Hematopoietic multipotent progenitor cell treated with erythropoietin and hydrocortisone succinate and interleukin-3 and kit ligand, for 15 days (in vitro differentiated cells): ENCODE results near the gene NT5DC3.
"Not testable (repeated sequence)": the region's sequence is repeated elsewhere in the genome, so short reads cannot be mapped to it uniquely, and the experiment has no call there.

Source experiments
- DNase-seq: peaks from one replicate; pipeline ENCODE4 v3.0.0-alpha.2; 2015; ENCODE audit warnings: low spot score

NT5DC3 gene

GRCh38 chr12:103855896-103856657 lies 15.0 kb upstream of the NT5DC3 start:
- no peak for DNase-seq

- no peak for DNase-seq
These were observed 14.1 kb upstream of the NT5DC3 start for GRCh38 chr12:103855036-103855712.

DNA sequence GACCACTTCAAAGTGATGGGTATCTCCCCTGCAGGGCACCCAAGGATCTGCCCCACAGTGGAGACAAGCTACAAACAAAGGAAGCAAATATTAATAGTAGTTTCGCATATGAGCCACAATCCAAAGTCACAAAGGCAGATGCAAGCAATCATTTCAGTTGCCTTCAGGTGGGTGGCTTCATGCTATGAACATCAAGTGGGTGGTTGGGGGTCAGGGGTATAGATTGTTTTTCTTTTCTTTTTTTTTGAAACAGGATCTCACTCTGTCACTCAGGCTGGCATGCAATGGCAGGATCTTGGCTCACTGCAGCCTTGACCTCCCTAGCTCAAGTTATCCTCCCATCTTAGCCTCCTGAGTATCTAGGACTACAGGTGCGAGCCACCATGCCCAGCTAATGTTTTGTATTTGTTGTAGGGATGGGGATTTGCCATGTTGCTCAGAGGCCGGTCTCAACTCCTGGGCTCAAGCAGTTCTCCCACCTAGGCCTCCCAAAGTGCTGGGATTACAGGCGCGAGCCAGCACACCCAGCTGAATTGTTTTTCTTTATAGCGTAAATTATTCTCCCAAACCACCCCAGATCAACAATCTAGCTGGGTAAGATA lies 13.4 kb upstream of the NT5DC3 start:
- no peak for DNase-seq

DNA sequence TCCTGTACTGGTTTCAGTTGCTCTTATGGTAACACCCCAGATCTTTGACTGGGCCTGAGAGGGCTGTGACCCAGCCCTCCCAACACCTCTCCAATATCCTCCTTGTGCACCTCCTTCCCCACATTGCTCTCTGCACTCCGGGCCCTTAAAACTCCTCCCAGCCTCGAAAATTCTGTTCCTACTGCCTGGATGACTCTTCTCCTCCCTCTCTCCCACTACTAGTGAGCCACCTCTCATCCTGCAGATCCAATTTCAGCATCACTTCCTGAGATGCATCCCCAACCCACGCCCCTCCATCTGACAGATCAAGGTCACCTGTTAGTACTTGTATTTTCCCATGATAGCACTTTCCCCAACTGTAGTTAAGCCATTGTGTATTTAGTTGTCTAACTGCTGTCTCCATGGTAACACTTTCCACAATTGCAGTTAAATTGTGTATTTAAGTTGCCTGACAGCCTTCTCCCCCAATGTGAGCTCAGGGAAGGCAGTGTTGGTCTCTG lies 11.5 kb upstream of the NT5DC3 start:
- DNase-seq, result no peak

DNA sequence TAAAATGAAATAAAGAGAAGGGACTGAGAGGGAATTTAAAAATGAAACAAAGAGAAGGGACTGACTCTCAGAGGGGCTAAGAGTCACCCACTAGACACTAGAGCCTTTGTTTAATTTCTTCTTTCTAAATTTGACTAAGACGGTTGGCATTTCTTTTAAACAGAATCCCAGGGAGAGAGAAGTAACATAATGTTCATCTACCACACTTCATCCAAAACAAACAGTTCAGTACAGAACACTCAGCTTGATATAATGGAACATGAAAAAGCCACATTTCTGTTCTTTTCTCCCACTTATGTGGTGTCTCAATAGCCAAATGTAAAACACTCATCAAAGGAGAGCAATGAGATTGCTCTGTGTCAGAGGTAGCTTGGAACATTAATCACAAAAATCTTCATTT lies 10.1 kb upstream of the NT5DC3 start:
- no peak for DNase-seq

DNA sequence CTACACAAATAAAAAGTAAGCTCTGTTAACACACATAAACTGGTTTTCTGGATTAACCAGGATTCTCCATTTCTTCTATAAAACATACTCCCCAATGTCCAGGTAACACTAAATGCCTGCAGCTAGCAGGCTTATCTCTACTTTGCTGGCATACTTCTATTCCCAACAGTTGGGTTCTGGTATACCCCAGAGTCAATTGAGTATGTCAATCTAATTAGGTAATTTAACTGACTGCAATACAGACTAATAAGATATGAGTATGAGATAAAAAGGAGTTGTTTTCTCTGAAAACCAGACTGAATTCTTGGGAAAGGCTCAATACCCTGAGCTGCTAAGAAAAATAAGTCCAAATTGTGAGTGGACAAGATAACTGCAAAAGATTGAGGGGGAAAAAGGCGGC lies 9.4 kb upstream of the NT5DC3 start:
- DNase-seq, result no peak

DNA sequence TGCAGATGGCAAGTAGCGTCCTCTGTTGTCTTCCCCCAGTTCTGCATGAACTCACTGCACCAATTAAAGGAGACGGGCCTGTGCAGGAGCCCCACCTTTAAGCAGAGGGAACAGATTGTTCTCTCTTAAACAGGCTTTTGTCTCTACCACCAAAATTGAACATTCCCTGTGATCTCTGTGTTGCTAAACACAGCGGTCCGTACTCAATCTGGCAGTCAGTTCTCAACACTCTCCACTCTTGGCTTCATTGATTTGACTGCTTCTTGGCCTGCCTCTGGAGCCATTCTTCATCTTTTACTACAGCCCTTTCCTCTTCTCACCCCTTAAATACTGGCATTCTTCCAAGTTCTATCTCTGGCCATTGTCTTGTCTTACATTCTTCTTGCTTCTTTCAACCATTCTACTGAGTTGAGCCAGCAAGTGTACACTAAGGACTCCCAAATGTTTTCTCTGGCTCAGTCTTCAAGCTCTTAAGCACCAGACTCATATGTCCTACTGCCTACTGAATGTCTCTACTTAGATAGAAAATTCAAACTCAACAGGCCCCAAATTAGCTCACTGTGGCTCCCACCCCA lies 8.0 kb upstream of the NT5DC3 start:
- no peak for DNase-seq

- no peak for DNase-seq
These were observed 7.1 kb upstream of the NT5DC3 start for GRCh38 chr12:103848143-103848542.

DNA sequence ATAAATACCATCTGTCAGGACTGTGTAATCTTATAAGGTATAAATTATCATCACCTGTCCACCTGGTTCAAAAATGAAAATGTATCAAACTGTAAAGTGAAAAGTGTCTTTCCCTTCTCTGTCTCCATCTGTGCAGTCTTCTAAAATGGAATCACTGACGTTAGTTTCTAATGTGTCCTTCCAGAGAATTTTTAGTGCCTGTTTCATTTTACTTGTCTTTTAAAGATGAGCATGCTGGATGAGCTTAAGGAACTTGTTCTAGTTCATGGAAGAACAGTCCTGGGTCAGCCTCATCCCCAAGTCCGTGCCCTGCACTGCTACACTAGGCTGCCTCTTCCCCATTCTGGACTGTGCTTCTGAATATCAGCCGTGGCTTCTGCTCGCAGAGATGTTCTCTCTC lies 5.4 kb upstream of the NT5DC3 start:
- no peak for DNase-seq

DNA sequence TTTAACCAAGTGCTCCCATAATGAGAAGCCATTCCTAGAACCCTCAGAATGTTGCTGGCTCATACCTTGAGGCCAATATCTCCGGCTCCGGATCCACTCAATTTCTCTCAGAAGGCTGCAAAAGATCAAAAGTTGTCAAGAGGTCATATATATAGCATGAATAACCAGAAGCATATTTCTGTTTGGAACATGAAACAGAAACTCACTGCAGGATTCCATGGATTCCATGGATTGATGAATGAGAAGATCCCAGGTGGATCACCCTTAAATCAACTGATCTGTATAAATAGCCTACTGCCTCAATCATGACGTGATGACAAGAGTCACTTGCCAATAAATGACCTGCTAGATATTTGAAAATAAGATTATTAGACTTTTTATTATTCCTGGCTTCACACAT lies 3.3 kb upstream of the NT5DC3 start:
- no peak for DNase-seq

GRCh38 chr12:103841690-103842584 lies 903 bp upstream of the NT5DC3 start:
- DNase-seq, result no peak

DNA sequence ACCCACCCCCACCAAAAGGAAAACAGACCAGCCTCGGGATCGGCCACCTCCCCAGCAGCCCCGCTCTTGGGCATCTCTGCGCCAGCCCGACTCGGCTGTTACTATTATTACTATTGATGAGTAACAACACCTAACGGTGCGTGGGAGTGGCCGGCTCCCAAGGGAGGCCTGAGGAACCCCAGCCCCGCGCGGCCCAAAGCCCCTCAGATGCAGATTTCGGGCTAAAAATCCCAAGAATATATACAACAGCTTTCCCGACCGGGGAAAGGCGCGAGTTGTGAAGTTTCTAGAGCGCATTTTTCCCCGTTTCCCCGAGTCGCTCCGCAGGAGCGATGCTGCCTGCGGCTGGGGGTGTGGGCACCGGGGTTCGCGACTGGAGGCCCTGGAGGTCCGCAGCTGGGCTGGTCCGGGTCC lies 565 bp downstream of the NT5DC3 start:
- DNase-seq, result no peak

GRCh38 chr12:103839609-103840461 lies 1.2 kb downstream of the NT5DC3 start:
- no peak for DNase-seq

GRCh38 chr12:103839103-103839502 lies 1.9 kb downstream of the NT5DC3 start:
- no peak for DNase-seq

GRCh38 chr12:103838254-103838914 lies 2.6 kb downstream of the NT5DC3 start:
- no peak for DNase-seq

DNA sequence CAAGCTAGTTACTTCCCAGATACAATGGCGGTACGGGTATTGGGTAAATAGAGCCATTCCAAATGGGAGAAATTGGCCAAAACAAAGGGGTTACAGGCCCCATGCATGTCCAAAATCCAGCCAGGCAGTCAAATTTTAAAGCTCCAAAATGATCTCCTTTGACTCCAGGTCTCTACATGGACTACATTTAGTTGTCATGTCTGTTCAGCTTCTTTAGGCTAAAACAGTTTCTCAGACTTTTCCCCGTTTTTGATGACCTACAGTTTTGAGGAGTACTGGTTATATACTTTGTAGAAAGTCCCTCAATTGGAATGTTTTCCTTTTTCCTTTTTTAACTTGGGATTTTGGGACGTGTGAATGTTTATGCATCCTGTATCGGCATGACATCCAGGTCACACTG lies 4.7 kb downstream of the NT5DC3 start:
- DNase-seq, result no peak

DNA sequence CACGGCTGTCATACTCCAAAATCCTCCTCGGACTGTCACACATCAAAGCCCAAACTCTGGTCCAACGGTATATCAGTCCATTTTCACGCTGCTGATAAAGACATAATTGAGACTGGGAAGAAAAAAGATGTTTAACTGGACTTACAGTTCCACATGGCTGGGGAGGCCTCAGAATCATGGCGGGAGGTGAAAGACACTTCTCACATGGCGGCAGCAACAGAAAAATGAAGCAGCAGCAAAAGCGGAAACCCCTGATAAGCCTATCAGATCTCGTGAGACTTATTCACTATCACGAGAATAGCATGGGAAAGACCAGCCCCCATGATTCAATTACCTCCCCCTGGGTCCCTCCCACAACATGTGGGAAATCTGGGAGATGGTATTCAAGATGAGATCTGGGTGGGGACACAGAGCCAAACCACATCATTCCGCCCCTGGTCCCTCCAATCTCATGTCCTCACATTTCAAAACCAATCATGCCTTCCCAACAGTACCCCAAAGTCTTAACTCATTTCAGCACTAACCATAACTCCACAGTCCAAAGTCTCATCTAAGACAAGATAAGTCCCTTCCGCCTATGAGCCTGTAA lies 5.2 kb downstream of the NT5DC3 start:
- not testable (repeated sequence) for DNase-seq

DNA sequence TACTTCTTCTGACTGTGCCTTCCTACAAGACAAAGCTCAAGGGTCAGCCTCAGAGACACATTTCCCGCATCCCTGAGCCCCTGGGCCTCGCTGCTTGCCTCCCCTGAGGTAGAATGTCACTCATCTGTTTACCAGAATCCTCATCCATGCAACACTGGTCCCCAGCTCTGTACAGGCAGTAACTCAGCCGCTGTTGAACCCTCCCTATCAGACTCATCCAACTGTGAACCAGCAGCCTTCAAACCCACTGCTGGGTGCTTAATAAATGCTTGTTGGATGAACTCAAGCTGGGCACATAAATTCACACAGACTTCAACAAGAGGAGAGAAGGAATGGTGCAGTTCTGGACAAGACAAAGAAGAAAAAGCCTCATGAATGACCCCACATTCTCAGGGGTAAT lies 6.1 kb downstream of the NT5DC3 start:
- DNase-seq, result no peak

GRCh38 chr12:103833891-103834290 lies 7.1 kb downstream of the NT5DC3 start:
- DNase-seq, result no peak
